OCI-LY1 (cell line): ENCODE measurements around the gene IP6K3.

Source experiments
- CTCF ChIP-seq: fragments of 200-600 bp; sonication (generic), shearing (Covaris generic); IDR thresholded peaks from 2 replicates; pipeline ENCODE4 v1.5.1; 2017; ENCODE audit warnings: mild to moderate bottlenecking, antibody characterized with exemption, low read length, moderate library complexity, mixed read lengths
- EZH2 ChIP-seq: fragments of 200-600 bp; sonication (generic), shearing (Covaris generic); IDR thresholded peaks from 2 replicates; pipeline ENCODE4 v1.8.0; 2017; ENCODE audit warnings: borderline replicate concordance, mixed run types, mild to moderate bottlenecking, antibody characterized with exemption, low read length, moderate library complexity, mixed read lengths

DNA sequence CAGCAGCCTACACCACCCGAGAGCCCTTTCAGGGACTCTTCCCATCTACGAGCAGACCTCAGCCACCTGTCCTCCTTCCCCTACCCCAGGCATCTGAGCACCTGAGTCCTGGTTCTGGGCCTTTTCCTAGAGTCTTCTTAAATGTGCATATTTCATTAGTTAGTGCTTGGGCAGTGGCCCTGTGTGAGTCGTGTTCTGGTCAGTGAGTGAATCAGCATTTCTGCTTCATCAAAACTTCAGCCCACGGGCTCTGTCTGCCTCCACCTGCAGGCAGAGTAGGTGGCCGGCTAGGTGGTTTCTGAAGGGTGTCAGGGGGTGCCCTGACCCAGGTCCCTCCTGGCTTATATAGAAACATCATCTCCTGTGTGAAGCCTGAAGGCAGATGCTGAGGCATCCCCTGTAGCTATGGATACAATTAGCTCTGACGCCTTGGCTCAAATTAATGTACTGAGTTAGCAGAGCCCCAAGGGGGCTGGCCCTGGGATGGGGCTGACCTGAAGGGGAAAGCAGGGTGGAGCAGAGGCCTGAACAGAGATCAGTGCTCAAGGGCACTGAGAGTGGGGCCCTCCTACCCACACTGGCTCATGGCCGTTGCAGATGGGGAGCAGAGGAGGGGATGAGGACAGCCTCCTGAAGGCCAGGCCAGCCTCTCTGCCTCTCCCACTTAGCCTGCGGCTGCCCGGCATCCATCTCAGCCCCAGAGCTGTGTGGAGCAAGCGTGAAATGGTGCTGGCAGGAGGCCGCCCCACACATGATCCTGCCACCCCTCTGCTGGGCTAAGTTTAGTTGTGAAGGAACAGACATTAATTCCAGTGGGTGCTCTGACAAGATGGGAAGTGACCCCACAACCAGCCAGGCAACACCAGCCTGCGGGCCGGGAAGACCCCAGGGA lies 13.6 kb downstream of the IP6K3 start:
- no peak for TF ChIP-seq CTCF
- TF ChIP-seq EZH2 = no peak
